ENCODE results near the gene RBM27. TPM values are rescaled to one million over a fixed set of nuclear protein-coding genes. Genes with fewer than 3 reads are reported as not detected.

The RBM27 gene
- total RNA-seq, 2 donors from 2014 or later = 34.0 to 35.8 TPM

- Histone ChIP-seq H3K4me3 (no peak overlapping the region), H3K27me3 (replicated peaks; ENCODE audit: insufficient read depth) (no peaks in the 10 kb centered on the region), H3K4me1 (ENCODE audit: control insufficient read depth in 1 of 2, low read depth in 2 of 2) (peaks cover 10 to 35% of the 10 kb centered on the region in 2 donors), H3K36me3 (no peaks in the 10 kb centered on the region), H3K9me3 (no peaks in the 10 kb centered on the region), H3K27ac (no peak overlapping the region)
- DNase-seq (ENCODE audit: low spot score) (no peak), ATAC-seq (ENCODE audit: insufficient number of reproducible peaks, low FRiP score, low read depth) (no peak)
- TF ChIP-seq, protein P1, sequence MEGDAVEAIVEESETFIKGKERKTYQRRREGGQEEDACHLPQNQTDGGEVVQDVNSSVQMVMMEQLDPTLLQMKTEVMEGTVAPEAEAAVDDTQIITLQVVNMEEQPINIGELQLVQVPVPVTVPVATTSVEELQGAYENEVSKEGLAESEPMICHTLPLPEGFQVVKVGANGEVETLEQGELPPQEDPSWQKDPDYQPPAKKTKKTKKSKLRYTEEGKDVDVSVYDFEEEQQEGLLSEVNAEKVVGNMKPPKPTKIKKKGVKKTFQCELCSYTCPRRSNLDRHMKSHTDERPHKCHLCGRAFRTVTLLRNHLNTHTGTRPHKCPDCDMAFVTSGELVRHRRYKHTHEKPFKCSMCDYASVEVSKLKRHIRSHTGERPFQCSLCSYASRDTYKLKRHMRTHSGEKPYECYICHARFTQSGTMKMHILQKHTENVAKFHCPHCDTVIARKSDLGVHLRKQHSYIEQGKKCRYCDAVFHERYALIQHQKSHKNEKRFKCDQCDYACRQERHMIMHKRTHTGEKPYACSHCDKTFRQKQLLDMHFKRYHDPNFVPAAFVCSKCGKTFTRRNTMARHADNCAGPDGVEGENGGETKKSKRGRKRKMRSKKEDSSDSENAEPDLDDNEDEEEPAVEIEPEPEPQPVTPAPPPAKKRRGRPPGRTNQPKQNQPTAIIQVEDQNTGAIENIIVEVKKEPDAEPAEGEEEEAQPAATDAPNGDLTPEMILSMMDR (IDR thresholded peaks at IDR 0.05) = no peak
These were observed 15.8 kb downstream of the RBM27 start for GRCh38 chr5:146219243-146219642.

- H3K4me1 ChIP-seq (ENCODE audit: control insufficient read depth in 1 of 2, low read depth in 2 of 2) = peaks cover 9 to 24% of the 10 kb centered on the region in 2 donors
- DNase-seq (ENCODE audit: low spot score) (no peak), ATAC-seq (ENCODE audit: insufficient number of reproducible peaks, low FRiP score, low read depth) (no peak)
- no peak overlapping the region for H3K4me3 ChIP-seq
- H3K36me3 ChIP-seq = no peaks in the 10 kb centered on the region
- TF ChIP-seq, protein P1 (IDR thresholded peaks at IDR 0.05) = no peak
- no peak overlapping the region for H3K27ac ChIP-seq
- no peaks in the 10 kb centered on the region for H3K9me3 ChIP-seq
- H3K27me3 ChIP-seq (replicated peaks; ENCODE audit: insufficient read depth) = no peaks in the 10 kb centered on the region
These were observed 17.8 kb downstream of the RBM27 start for GRCh38 chr5:146221234-146221633.

- Histone ChIP-seq H3K4me1 (ENCODE audit: control insufficient read depth in 1 of 2, low read depth in 2 of 2) (peaks cover 9 to 24% of the 10 kb centered on the region in 2 donors), H3K9me3 (no peaks in the 10 kb centered on the region), H3K27ac (no peak overlapping the region), H3K27me3 (replicated peaks; ENCODE audit: insufficient read depth) (no peaks in the 10 kb centered on the region), H3K4me3 (no peak overlapping the region), H3K36me3 (no peaks in the 10 kb centered on the region)
- no peak for DNase-seq (ENCODE audit: low spot score)
- no peak for ATAC-seq (ENCODE audit: insufficient number of reproducible peaks, low FRiP score, low read depth)
- TF ChIP-seq, protein P1 (IDR thresholded peaks at IDR 0.05) = no peak
These were observed 18.6 kb downstream of the RBM27 start for GRCh38 chr5:146222005-146222404.

DNA sequence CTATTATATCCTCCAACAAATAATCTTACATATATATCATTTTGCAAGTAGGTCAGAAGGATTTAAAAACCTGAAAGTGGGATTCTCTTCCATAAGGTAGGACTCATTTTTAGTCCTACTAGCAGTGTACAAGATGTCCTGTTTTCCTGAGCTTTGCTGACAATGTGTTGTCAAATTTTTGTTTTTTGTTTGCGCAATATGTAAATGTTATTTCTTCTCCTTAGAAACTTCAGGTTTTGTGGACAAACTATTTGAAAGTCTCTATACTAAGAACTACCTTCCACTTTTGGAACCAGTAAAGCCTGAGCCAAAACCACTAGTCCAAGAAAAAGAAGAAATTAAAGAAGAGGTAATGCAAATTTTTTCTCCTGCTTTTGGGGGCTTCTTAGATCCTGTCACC, 19.8 kb downstream of the RBM27 start:
- ATAC-seq (ENCODE audit: insufficient number of reproducible peaks, low FRiP score, low read depth) (no peak), DNase-seq (ENCODE audit: low spot score) (no peak)
- Histone ChIP-seq H3K4me1 (ENCODE audit: control insufficient read depth in 1 of 2, low read depth in 2 of 2) (peaks cover 8 to 14% of the 10 kb centered on the region in 2 donors), H3K36me3 (no peaks in the 10 kb centered on the region), H3K4me3 (no peak overlapping the region), H3K27ac (no peak overlapping the region), H3K9me3 (no peaks in the 10 kb centered on the region), H3K27me3 (replicated peaks; ENCODE audit: insufficient read depth) (no peaks in the 10 kb centered on the region)
- TF ChIP-seq, protein P1 (IDR thresholded peaks at IDR 0.05) = no peak

DNA sequence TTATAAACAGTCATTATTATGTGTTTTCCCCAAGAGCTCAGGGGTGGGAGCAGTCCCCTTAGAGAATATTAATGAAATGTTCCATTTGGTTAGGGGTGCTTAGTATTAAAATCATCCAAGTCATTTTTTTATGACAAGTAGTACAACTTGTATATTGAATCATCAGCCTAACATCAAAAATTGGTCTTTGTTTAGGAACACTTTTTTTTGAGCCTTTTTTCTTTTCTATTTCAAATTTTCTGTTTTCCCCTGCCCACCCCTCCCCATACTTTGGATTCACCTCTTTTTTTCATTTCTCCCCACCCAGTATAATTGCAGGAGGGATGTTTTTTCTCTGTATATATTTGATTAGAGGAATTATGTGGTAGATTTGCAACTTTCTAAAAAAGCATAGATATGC, 25.8 kb downstream of the RBM27 start:
- DNase-seq (ENCODE audit: low spot score) (no peak), ATAC-seq (ENCODE audit: insufficient number of reproducible peaks, low FRiP score, low read depth) (no peak)
- Histone ChIP-seq H3K4me3 (no peak overlapping the region), H3K27me3 (replicated peaks; ENCODE audit: insufficient read depth) (no peaks in the 10 kb centered on the region), H3K36me3 (peaks cover 4% of the 10 kb centered on the region), H3K4me1 (ENCODE audit: control insufficient read depth in 1 of 2, low read depth in 2 of 2) (peaks cover 15 to 24% of the 10 kb centered on the region in 2 donors), H3K9me3 (no peaks in the 10 kb centered on the region), H3K27ac (no peak overlapping the region)
- TF ChIP-seq, protein P1 (IDR thresholded peaks at IDR 0.05) = no peak

Measured in thoracic aorta (tissue), 2 donors.